K562 (cell line): ENCODE measurements around the gene SAPCD1. TPM values are rescaled to one million over a fixed set of nuclear protein-coding genes. Genes with fewer than 3 reads are reported as not detected.
A peak's percentile ranks its signal among the peaks of the same experiment; 100 is the strongest.

Experiments used
- CREB1 ChIP-seq, 2 experiments: sonication (generic) in 1 of 2; formaldehyde crosslinking in 1 of 2; IDR thresholded peaks; 2 replicates each; pipeline versions ENCODE4 v1.6.1 to v1.8.0; 2012 to 2022; ENCODE audit warnings: inconsistent platforms in 1 of 2, mild to moderate bottlenecking in 1 of 2, missing genetic modification reagents in 1 of 2, moderate library complexity in 1 of 2
- ELF2 ChIP-seq: fragments of 250-450 bp; sonication (Bioruptor Pico); IDR thresholded peaks from 2 replicates; pipeline ENCODE4 v1.5.0; 2021; ENCODE audit warnings: mild to moderate bottlenecking
- HDAC2 ChIP-seq: fragments of 450-650 bp; IDR thresholded peaks from 2 replicates; pipeline ENCODE4 v1.6.1; 2016; ENCODE audit warnings: mild to moderate bottlenecking
- RBM22 ChIP-seq: fragments of 200-400 bp; formaldehyde crosslinking; IDR thresholded peaks from 2 replicates; pipeline ENCODE4 v1.6.1; 2018; ENCODE audit warnings: low read length, low read depth; ENCODE audit not compliant: poor library complexity, severe bottlenecking
- RFX7 ChIP-seq: fragments of 250-450 bp; sonication (Bioruptor Pico); IDR thresholded peaks from 2 replicates; pipeline ENCODE4 v1.5.1; 2021; ENCODE audit warnings: mild to moderate bottlenecking
- SAP30 ChIP-seq: fragments of 200-600 bp; sonication (generic); IDR thresholded peaks from 2 replicates; pipeline ENCODE4 v1.6.1; 2012; ENCODE audit warnings: borderline replicate concordance, low read depth, mild to moderate bottlenecking, moderate library complexity, low read length, control low read depth, inconsistent platforms; ENCODE audit not compliant: insufficient read depth, poor library complexity, severe bottlenecking
- SRSF1 ChIP-seq: fragments of 200-400 bp; formaldehyde crosslinking; IDR thresholded peaks from 2 replicates; pipeline ENCODE4 v1.6.1; 2017; ENCODE audit warnings: mild to moderate bottlenecking, low read depth, low read length, moderate library complexity
- TBP ChIP-seq: optimal IDR thresholded peaks from 2 replicates; pipeline ENCODE3; 2011; ENCODE audit warnings: low read depth, low read length, improper control_type of control experiment
- TOE1 ChIP-seq, 2 experiments: fragments of 450-650 bp in 1 of 2; sonication (generic) in 1 of 2; formaldehyde crosslinking in 1 of 2; IDR thresholded peaks; 2 replicates each; pipeline versions ENCODE4 v1.7.1 to v1.8.0; 2016 to 2022; ENCODE audit warnings: borderline replicate concordance in 2 of 2, mild to moderate bottlenecking in 2 of 2, antibody characterized with exemption in 1 of 2, inconsistent platforms in 1 of 2, low read depth in 1 of 2, missing genetic modification reagents in 1 of 2, moderate library complexity in 1 of 2
- ZBTB8A ChIP-seq: fragments of 450-650 bp; IDR thresholded peaks from 2 replicates; pipeline ENCODE4 v1.6.1; 2018; ENCODE audit warnings: mild to moderate bottlenecking, moderate library complexity; ENCODE audit not compliant: partially characterized antibody
- ZNF830 ChIP-seq: fragments of 250-450 bp; sonication (Bioruptor Pico); IDR thresholded peaks from 2 replicates; pipeline ENCODE4 v1.5.0; 2021; ENCODE audit warnings: mild to moderate bottlenecking
- polyA plus RNA-seq, 8 experiments: library from polyadenylated mRNA; depleted of rRNA in 4 of 8; stranded (reverse) in 5 of 8; unstranded in 3 of 8; fragments of >200 nt; fragmentation: Nextera tagmentation in 2 of 8; fragmentation: Illumina TruSeq in 1 of 8; extraction: Ambion mirVana in 2 of 8; extraction: Trizol in 1 of 8; gene quantifications; 2 replicates each; pipeline versions ENCODE4 v1.2.1 to v1.2.3, GENCODE V29; 2011 to 2014; ENCODE audit warnings: inconsistent platforms in 1 of 8, missing spikeins in 1 of 8
- total RNA-seq, 7 experiments: library from RNA; depleted of rRNA in 6 of 7; stranded (reverse); fragments of >200 nt in 6 of 7; fragmentation: Illumina TruSeq in 2 of 7; extraction: Trizol in 2 of 7; gene quantifications; 2 replicates each; pipeline versions ENCODE4 v1.2.1 to v1.2.3, GENCODE V29; 2011 to 2021; ENCODE audit warnings: low replicate concordance in 1 of 7
- TF ChIP-seq, protein P1 (sequence below): fragments of 450-650 bp; conservative IDR thresholded peaks from 2 replicates; pipeline ENCODE4 v1.6.1; 2016; ENCODE audit warnings: missing genetic modification characterization, low read depth, mild to moderate bottlenecking, missing compliant biosample characterization, moderate library complexity
- TF ChIP-seq, protein P2 (sequence below), 2 experiments: fragments of 450-650 bp; IDR thresholded peaks; 2 replicates each; pipeline ENCODE4 v1.6.1; 2016; ENCODE audit warnings: mild to moderate bottlenecking in 2 of 2, borderline replicate concordance in 1 of 2, low read depth in 1 of 2, moderate library complexity in 1 of 2
- TF ChIP-seq, protein P3 (sequence below): fragments of 450-650 bp; formaldehyde crosslinking; conservative IDR thresholded peaks from 2 replicates; pipeline ENCODE4 v1.4.0; 2022; ENCODE audit warnings: mild to moderate bottlenecking, missing genetic modification characterization

The SAPCD1 gene
- total and polyA plus RNA-seq, 9 of the 15 experiments (the other 6 are each of a cell fraction or from before 2014, with no cell fraction given): 2.6 to 30.2 (median 7.4) TPM

DNA sequence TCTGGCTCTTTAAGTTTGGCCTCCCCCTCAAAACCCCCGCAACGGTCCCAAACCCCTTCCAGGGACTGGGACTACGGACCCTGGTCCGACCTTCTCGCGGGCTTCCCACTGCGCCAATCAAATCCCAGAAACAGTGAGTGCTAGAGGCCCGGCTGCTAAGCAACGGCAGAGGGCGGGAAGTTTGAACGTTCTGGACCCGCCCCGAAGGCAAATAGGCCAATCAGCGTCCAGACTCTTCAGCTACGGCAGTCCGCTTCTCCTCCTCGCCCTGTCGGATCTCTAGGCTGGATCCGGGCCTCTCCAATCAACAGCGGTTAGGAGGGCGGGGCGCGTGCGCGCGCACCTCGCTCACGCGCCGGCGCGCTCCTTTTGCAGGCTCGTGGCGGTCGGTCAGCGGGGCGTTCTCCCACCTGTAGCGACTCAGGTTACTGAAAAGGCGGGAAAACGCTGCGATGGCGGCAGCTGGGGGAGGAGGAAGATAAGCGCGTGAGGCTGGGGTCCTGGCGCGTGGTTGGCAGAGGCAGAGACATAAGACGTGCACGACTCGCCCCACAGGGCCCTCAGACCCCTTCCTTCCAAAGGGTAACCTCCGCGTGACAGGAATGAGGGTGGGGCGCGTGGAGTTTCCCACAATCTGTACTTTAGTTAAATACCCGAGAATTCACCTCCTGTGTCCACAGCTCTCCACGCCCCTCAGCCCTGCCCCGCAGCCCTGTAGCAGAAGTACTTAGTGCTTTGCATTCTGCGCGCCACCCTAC lies 22.6 kb upstream of the SAPCD1 start, which contains the start of gene MSH5 (continued):
- TF ChIP-seq, protein P1, sequence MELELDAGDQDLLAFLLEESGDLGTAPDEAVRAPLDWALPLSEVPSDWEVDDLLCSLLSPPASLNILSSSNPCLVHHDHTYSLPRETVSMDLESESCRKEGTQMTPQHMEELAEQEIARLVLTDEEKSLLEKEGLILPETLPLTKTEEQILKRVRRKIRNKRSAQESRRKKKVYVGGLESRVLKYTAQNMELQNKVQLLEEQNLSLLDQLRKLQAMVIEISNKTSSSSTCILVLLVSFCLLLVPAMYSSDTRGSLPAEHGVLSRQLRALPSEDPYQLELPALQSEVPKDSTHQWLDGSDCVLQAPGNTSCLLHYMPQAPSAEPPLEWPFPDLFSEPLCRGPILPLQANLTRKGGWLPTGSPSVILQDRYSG (tag): peak; percentile 79
- TF ChIP-seq TBP (peak; percentile 83), CREB1 (IDR thresholded peaks at IDR 0.05) (peak; percentile 78), CREB1 (CRISPR knock-in tag; IDR thresholded peaks at IDR 0.05) (no peak), SRSF1 (peak; percentile 80; the same call in 1 of the 2 replicates), ELF2 (CRISPR knock-in tag) (no peak), ZBTB8A (no peak), RFX7 (CRISPR knock-in tag) (0 out of 2 replicates have a peak, but pooled peaks have one; percentile 53), ZNF830 (peak; percentile 93; the same call in 1 of the 2 replicates), HDAC2 (peak; percentile 80), RBM22 (peak; percentile 85), SAP30 (peak; percentile 93), TOE1 (IDR thresholded peaks at IDR 0.05; ENCODE audit: borderline replicate concordance) (no peak), TOE1 (CRISPR knock-in tag; IDR thresholded peaks at IDR 0.05; ENCODE audit: borderline replicate concordance, low read depth) (peak; percentile 97; the same call in 1 of the 2 replicates)
- TF ChIP-seq, protein P2, sequence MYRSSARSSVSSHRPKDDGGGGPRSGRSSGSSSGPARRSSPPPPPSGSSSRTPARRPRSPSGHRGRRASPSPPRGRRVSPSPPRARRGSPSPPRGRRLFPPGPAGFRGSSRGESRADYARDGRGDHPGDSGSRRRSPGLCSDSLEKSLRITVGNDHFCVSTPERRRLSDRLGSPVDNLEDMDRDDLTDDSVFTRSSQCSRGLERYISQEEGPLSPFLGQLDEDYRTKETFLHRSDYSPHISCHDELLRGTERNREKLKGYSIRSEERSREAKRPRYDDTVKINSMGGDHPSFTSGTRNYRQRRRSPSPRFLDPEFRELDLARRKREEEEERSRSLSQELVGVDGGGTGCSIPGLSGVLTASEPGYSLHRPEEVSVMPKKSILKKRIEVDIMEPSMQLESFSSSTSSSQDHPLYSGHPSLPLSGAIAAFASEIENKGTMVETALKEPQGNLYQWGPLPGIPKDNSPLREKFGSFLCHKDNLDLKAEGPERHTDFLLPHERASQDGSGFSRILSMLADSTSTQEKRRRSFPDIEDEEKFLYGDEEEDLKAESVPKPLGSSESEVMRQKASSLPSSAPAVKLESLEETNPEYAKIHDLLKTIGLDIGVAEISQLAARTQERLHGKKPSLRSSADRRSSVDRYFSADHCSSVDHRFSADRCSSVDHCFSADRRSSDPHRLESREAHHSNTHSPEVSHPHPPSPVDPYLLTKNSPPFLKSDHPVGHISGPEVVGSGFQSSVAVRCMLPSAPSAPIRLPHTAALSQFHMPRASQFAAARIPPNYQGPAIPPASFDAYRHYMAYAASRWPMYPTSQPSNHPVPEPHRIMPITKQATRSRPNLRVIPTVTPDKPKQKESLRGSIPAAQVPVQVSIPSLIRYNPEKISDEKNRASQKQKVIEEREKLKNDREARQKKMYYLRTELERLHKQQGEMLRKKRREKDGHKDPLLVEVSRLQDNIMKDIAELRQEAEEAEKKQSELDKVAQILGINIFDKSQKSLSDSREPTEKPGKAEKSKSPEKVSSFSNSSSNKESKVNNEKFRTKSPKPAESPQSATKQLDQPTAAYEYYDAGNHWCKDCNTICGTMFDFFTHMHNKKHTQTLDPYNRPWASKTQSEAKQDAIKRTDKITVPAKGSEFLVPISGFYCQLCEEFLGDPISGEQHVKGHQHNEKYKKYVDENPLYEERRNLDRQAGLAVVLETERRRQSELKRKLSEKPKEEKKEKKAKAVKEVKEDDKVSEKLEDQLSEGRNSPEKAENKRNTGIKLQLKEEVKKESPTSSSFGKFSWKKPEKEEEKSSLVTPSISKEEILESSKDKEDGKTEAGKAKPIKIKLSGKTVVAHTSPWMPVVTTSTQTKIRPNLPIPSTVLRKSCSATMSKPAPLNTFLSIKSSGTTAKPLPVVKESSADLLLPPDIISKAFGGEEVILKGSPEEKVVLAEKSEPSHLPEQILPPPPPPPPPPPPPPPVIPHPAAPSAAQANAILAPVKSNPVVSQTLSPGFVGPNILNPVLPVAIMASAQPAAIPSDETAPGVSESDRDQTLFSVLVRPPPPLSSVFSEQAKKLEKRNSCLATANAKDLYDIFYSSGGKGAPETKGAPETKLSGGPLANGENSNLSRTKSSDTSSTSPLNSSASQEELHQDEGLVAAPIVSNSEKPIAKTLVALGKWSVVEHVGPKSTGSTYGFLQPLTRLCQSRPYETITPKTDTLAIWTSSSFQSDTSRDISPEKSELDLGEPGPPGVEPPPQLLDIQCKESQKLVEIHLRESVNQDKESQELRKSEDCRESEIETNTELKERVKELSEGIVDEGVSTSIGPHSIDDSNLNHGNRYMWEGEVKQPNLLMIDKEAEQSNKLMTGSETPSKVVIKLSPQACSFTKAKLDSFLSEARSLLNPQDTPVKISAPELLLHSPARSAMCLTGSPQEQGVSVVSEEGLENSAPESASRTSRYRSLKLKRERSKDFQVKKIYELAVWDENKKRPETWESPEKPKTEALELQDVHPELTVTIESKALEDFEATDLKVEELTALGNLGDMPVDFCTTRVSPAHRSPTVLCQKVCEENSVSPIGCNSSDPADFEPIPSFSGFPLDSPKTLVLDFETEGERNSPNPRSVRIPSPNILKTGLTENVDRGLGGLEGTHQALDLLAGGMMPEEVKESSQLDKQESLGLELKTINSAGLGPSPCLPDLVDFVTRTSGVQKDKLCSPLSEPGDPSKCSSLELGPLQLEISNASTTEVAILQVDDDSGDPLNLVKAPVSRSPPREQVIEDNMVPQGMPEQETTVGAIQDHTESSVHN (IDR thresholded peaks at IDR 0.05; ENCODE audit: borderline replicate concordance in 1 of 2, low read depth in 1 of 2): no peak
- TF ChIP-seq, protein P3, sequence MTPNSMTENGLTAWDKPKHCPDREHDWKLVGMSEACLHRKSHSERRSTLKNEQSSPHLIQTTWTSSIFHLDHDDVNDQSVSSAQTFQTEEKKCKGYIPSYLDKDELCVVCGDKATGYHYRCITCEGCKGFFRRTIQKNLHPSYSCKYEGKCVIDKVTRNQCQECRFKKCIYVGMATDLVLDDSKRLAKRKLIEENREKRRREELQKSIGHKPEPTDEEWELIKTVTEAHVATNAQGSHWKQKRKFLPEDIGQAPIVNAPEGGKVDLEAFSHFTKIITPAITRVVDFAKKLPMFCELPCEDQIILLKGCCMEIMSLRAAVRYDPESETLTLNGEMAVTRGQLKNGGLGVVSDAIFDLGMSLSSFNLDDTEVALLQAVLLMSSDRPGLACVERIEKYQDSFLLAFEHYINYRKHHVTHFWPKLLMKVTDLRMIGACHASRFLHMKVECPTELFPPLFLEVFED (CRISPR knock-in tag): peak; percentile 64; the same call in 1 of the 2 replicates
